Activated CD4-positive, alpha-beta T cell treated with anti-CD3 and anti-CD28 coated beads, Interleukin-2, amount 50 U/mL, for 1 hour (primary cell): ENCODE measurements around the gene ZNF543.
A peak's percentile ranks its signal among the peaks of the same experiment; 100 is the strongest.
"Not testable (repeated sequence)": the region's sequence is repeated elsewhere in the genome, so short reads cannot be mapped to it uniquely, and the experiment has no call there.

Experiments
- DNase-seq: peaks from one replicate; pipeline ENCODE4 v3.0.0-alpha.2; 2020

The ZNF543 gene

GRCh38 chr19:57321751-57322150 is 1.5 kb downstream of the ZNF543 start:
- no peak for DNase-seq

- DNase-seq = no peak
Measured at GRCh38 chr19:57324992-57325391, 4.7 kb downstream of the ZNF543 start.

GRCh38 chr19:57327993-57328392 is 7.7 kb downstream of the ZNF543 start:
- no peak for DNase-seq

GRCh38 chr19:57334191-57334590 is 13.9 kb downstream of the ZNF543 start:
- no peak for DNase-seq

- no peak for DNase-seq
Measured at GRCh38 chr19:57338877-57339276, 18.6 kb downstream of the ZNF543 start.

- no peak for DNase-seq
Measured at GRCh38 chr19:57342582-57342981, 22.3 kb downstream of the ZNF543 start.

GRCh38 chr19:57348136-57348535 is 27.9 kb downstream of the ZNF543 start:
- DNase-seq = no peak

GRCh38 chr19:57350877-57351805 is 30.9 kb downstream of the ZNF543 start, which contains the start of gene ZNF304:
ZNF304 (plus strand) TSS chr19:57351271; CDS start chr19:57351665, 394 bp downstream.
- peak; percentile 80 for DNase-seq

GRCh38 chr19:57351867-57352266 is 31.6 kb downstream of the ZNF543 start:
- no peak for DNase-seq

GRCh38 chr19:57355916-57356315 is 35.6 kb downstream of the ZNF543 start:
- DNase-seq = no peak

GRCh38 chr19:57357406-57357805 is 37.1 kb downstream of the ZNF543 start:
- no peak for DNase-seq

- no peak for DNase-seq
Measured at GRCh38 chr19:57359300-57359699, 39.0 kb downstream of the ZNF543 start.

GRCh38 chr19:57362419-57362818 is 42.1 kb downstream of the ZNF543 start:
- no peak for DNase-seq

GRCh38 chr19:57362997-57363687 is 42.9 kb downstream of the ZNF543 start, which contains the start of the genes TRAPPC2B and ZNF547:
TRAPPC2B (plus strand) TSS chr19:57363551; CDS start chr19:57364834, 1,283 bp downstream.
ZNF547 (plus strand) TSS chr19:57363551; CDS start chr19:57368556, 5,005 bp downstream.
- peak; percentile 98 for DNase-seq

- DNase-seq = no peak
Measured at GRCh38 chr19:57363688-57364181, 43.5 kb downstream of the ZNF543 start.

- DNase-seq = no peak
Measured at GRCh38 chr19:57366776-57367175, 46.5 kb downstream of the ZNF543 start.

- no peak for DNase-seq
Measured at GRCh38 chr19:57374179-57374578, 53.9 kb downstream of the ZNF543 start.

GRCh38 chr19:57374647-57375046 is 54.4 kb downstream of the ZNF543 start:
- DNase-seq = not testable (repeated sequence)

- no peak for DNase-seq
Measured at GRCh38 chr19:57376151-57376550, 55.9 kb downstream of the ZNF543 start.

- no peak for DNase-seq
Measured at GRCh38 chr19:57377498-57378146, 57.4 kb downstream of the ZNF543 start.
